Lower lobe of right lung (tissue), 2 donors: ENCODE data around the gene RNPEP. TPM values are rescaled to one million over a fixed set of nuclear protein-coding genes. Genes with fewer than 3 reads are reported as not detected.

ENCODE experiments used
- ATAC-seq, 2 donors: fragments of 200-7000 bp; cut with Tn5 transposase; one replicate each; pipeline ENCODE4 v1.9.1; 2020 to 2022; ENCODE audit warnings: mild to moderate bottlenecking in 2 of 2, moderate library complexity in 2 of 2
- DNase-seq: peaks from one replicate; pipeline ENCODE4 v3.0.0-alpha.2; 2020
- H3K27ac ChIP-seq: fragments of 200-600 bp; one replicate; pipeline ENCODE4 v1.8.0; 2022
- H3K27me3 ChIP-seq: fragments of 200-600 bp; one replicate; pipeline ENCODE4 v1.8.0; 2022; ENCODE audit warnings: low read depth
- H3K36me3 ChIP-seq: fragments of 200-600 bp; one replicate; pipeline ENCODE4 v1.8.0; 2022; ENCODE audit warnings: mild to moderate bottlenecking
- H3K4me1 ChIP-seq: fragments of 200-600 bp; one replicate; pipeline ENCODE4 v1.8.0; 2022
- H3K4me3 ChIP-seq: fragments of 200-600 bp; one replicate; pipeline ENCODE4 v1.8.0; 2022; ENCODE audit warnings: mild to moderate bottlenecking
- H3K9me3 ChIP-seq: fragments of 200-600 bp; one replicate; pipeline ENCODE4 v1.8.0; 2022
- intact Hi-C: fragments of 100-400 bp; cut with DNase I; formaldehyde crosslinking; loops from one replicate; pipeline ENCODE4 v1.11.0; 2022
- total RNA-seq: library from RNA; stranded (reverse); fragmentation: NEBNext Ultra II Directional; extraction: Animal tissue kit (Norgen Biotek cat#: 25700); gene quantifications from one replicate; pipeline ENCODE4 v1.2.1, GENCODE V29; 2021
- TF ChIP-seq, protein P1 (sequence below): fragments of 200-600 bp; IDR thresholded peaks from one replicate; pipeline ENCODE4 v1.8.0; 2022; ENCODE audit warnings: antibody characterized with exemption, mild to moderate bottlenecking
- donor health status: DM: no; HTN: yes; CAD: no; lungs with severe emphysema.

RNPEP gene
- total RNA-seq, 1 donor from 2014 or later = 73.8 TPM

DNA sequence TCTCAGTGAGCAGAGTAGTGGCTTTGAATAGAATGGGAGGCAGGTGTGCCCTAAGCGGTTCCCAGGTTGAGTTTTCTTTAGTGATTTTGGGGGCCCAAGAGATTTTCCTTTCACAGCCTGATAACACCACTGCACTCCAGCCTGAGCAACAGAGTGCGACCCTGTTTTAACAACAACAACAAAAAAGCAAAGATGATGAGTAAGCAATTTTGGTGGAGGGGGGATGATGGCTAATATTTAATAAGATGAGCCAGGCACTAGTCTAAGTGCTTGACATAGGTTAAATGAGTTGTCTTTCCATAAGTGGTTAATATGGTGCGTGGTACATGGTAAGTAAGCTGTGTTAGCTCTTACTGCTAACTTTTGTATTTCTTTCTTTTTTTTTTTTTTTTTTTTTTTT is 2.0 kb downstream of the RNPEP start:
- DNase-seq = no peak
- Histone ChIP-seq H3K27ac (no peak overlapping the region), H3K4me3 (no peak overlapping the region), H3K4me1 (peaks cover 26% of the 10 kb centered on the region), H3K27me3 (no peaks in the 10 kb centered on the region), H3K9me3 (no peaks in the 10 kb centered on the region), H3K36me3 (peaks cover 19% of the 10 kb centered on the region)
- ATAC-seq = no peak
- intact Hi-C loops = no loop called here
- TF ChIP-seq, protein P1, sequence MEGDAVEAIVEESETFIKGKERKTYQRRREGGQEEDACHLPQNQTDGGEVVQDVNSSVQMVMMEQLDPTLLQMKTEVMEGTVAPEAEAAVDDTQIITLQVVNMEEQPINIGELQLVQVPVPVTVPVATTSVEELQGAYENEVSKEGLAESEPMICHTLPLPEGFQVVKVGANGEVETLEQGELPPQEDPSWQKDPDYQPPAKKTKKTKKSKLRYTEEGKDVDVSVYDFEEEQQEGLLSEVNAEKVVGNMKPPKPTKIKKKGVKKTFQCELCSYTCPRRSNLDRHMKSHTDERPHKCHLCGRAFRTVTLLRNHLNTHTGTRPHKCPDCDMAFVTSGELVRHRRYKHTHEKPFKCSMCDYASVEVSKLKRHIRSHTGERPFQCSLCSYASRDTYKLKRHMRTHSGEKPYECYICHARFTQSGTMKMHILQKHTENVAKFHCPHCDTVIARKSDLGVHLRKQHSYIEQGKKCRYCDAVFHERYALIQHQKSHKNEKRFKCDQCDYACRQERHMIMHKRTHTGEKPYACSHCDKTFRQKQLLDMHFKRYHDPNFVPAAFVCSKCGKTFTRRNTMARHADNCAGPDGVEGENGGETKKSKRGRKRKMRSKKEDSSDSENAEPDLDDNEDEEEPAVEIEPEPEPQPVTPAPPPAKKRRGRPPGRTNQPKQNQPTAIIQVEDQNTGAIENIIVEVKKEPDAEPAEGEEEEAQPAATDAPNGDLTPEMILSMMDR = no peak

DNA sequence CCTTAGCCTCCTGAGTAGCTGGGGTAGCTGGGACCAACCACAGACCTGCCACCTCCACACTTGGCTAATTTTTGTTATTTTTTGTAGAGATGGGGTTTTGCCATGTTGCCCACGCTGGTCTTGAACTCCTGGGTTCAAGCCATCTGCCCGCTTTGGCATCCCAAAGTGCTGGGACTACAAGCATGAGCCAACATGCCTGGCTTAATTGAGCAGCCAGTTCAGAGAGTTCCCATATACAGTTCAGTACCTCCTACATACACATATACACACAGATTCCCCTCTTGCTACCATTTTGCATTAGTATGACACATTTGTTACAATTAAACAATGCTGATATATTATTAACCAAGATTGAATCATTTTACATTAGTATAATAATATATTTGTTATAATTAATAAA is 2.9 kb downstream of the RNPEP start:
- H3K27me3 ChIP-seq = no peaks in the 10 kb centered on the region
- no peaks in the 10 kb centered on the region for H3K9me3 ChIP-seq
- H3K4me1 ChIP-seq = peaks cover 26% of the 10 kb centered on the region
- intact Hi-C loops = no loop called here
- ATAC-seq (no peak), DNase-seq (no peak)
- peaks cover 28% of the 10 kb centered on the region for H3K36me3 ChIP-seq
- TF ChIP-seq, protein P1 = no peak
- H3K4me3 ChIP-seq = no peak overlapping the region
- H3K27ac ChIP-seq = no peak overlapping the region

DNA sequence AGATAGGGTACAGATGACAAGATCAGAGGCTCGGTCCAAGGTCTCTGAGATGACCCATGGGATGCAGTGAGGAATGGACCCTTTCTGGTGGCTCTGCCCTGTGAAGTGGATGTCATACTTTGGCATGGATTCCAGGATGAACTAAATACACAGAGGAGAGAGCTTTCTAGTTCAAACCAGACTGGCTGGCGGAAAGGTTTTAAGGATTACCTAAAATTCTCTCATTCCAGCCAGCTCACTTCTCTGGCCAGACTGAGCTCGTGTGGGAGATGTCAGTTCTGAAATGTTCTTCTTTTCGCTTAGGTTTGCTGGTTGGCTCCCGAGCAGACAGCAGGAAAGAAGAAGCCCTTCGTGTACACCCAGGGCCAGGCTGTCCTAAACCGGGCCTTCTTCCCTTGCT is 6.2 kb downstream of the RNPEP start:
- intact Hi-C loops = no loop called here
- peaks cover 60% of the 10 kb centered on the region for H3K36me3 ChIP-seq
- TF ChIP-seq, protein P1 = no peak
- no peak overlapping the region for H3K4me3 ChIP-seq
- no peaks in the 10 kb centered on the region for H3K27me3 ChIP-seq
- no peak for DNase-seq
- no peaks in the 10 kb centered on the region for H3K9me3 ChIP-seq
- no peak overlapping the region for H3K27ac ChIP-seq
- H3K4me1 ChIP-seq = peaks cover 16% of the 10 kb centered on the region
- no peak for ATAC-seq

DNA sequence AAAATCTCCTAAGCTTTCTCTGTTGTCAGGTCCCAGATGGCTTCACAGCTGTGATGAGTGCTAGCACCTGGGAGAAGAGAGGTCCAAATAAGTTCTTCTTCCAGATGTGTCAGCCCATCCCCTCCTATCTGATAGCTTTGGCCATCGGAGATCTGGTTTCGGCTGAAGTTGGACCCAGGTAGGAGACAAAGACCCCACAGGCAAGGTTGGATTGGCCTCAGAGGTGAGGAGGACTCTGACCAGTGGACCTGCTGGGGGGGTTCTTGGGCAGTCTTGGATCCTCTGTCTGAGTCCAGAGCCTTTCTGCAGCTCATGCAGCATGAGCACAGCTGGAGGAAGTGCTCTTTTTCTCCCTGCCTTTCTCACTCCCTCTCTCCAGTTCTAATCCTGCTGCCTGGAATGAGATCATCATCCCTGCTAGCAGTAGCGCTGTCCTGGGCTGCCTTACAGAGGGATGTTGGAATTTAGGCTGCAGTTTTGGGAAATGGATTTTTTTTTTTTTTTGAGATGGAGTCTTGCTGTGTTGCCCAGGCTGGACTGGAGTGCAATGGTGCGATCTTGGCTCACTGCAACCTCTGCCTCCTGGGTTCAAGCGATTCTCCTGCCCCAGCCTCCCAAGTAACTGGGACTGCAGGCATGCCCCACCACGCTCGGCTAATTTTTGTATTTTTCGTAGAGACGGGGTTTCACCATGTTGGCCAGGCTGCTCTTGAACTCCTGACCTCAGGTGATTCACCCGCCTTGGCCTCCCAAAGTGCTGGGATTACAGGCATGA is 7.1 kb downstream of the RNPEP start:
- peaks cover 69% of the 10 kb centered on the region for H3K36me3 ChIP-seq

DNA sequence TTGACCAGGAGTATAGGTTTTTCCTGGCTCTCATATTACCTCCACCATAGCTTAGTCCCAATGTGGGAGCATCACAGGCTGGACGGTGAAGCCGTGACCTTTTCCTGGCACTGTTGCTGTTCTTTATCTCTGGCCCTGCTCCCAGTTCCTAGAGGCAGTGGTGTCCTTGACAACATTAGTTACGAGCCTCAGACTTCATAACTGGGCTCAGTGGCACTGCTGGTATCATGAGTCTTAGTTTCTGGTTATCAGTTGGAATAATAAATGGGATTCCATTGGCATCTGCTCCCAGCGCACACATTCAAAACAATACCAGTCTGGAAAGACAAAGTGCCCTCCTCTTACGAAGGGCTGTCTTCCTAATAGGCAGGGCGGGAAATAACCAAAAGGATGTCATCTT is 8.0 kb downstream of the RNPEP start:
- no peak for ATAC-seq
- Histone ChIP-seq H3K9me3 (no peaks in the 10 kb centered on the region), H3K36me3 (peaks cover 77% of the 10 kb centered on the region), H3K27me3 (no peaks in the 10 kb centered on the region), H3K4me3 (no peak overlapping the region), H3K27ac (no peak overlapping the region), H3K4me1 (peaks cover under 1% of the 10 kb centered on the region)
- intact Hi-C loops = no loop called here
- TF ChIP-seq, protein P1 = no peak
- DNase-seq = no peak

More for the DNA sequence above, 7.1 kb downstream of the RNPEP start:
- no peak overlapping the region for H3K27ac ChIP-seq
- H3K27me3 ChIP-seq = no peaks in the 10 kb centered on the region
- TF ChIP-seq, protein P1 = no peak
- intact Hi-C loops = no loop called here
- ATAC-seq (no peak), DNase-seq (no peak)
- H3K9me3 ChIP-seq = no peaks in the 10 kb centered on the region
- peaks cover 6% of the 10 kb centered on the region for H3K4me1 ChIP-seq
- no peak overlapping the region for H3K4me3 ChIP-seq
